ENCODE results near the gene RNF148. TPM values are rescaled to one million over a fixed set of nuclear protein-coding genes. Genes with fewer than 3 reads are reported as not detected.

The RNF148 gene
- total RNA-seq, 3 donors from 2014 or later: 1.3 to 11.8 (median 10.7) TPM

DNA sequence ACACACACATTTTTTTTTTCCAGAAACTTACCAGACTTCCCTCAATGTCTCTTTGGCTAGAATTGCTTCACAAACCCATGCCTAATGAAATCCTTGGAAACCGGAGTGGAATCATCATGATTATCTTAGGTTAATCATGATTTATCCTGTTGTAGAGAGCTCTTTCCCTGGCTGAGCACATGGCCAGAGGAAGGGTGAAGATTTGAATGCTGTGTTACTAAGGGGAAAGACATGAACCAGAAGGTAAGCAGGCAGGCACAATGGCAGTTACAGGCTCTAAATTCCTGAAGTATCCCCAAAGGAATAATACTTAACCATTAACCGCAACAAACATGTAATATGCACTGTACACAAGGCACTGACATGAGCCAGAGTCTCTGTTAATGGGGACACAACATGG lies 4.1 kb upstream of the RNF148 start:
- DNase-seq (ENCODE audit: low spot score in 2 of 2): no peak
- Histone ChIP-seq H3K27ac (no peak overlapping the region), H3K36me3 (no peaks in the 10 kb centered on the region), H3K9me3 (no peaks in the 10 kb centered on the region), H3K27me3 (no peaks in the 10 kb centered on the region), H3K4me3 (no peak overlapping the region), H3K4me1 (no peaks in the 10 kb centered on the region)
- TF ChIP-seq, protein P1, sequence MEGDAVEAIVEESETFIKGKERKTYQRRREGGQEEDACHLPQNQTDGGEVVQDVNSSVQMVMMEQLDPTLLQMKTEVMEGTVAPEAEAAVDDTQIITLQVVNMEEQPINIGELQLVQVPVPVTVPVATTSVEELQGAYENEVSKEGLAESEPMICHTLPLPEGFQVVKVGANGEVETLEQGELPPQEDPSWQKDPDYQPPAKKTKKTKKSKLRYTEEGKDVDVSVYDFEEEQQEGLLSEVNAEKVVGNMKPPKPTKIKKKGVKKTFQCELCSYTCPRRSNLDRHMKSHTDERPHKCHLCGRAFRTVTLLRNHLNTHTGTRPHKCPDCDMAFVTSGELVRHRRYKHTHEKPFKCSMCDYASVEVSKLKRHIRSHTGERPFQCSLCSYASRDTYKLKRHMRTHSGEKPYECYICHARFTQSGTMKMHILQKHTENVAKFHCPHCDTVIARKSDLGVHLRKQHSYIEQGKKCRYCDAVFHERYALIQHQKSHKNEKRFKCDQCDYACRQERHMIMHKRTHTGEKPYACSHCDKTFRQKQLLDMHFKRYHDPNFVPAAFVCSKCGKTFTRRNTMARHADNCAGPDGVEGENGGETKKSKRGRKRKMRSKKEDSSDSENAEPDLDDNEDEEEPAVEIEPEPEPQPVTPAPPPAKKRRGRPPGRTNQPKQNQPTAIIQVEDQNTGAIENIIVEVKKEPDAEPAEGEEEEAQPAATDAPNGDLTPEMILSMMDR (IDR thresholded peaks at IDR 0.05): no peak
- no peak for TF ChIP-seq POLR2A (IDR thresholded peaks at IDR 0.05)
- TF ChIP-seq POLR2AphosphoS5 (IDR thresholded peaks at IDR 0.05): no peak
- intact Hi-C loops (cut with DNase I; ENCODE audit: low total_unique reads): no loop called here

DNA sequence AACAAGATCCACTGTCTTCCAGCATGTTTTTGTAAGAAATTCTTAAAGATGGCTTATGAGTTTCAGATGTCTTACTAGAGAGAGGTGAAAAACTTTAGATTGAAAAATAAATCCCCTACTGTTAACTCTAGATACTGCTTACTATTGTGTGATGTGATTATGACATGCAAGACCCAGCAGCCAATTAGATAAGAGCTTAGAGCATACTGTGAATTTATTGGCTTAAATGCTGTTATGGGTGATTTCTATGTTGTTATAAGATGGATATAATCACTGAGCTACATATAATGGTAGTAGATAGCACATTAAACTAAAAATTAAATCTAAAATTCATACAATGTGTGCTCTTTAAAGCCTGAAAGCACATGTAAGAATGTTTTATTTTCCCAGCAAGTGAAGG lies 3.7 kb downstream of the RNF148 start, which contains the start of gene RNF133:
RNF133 (minus strand) TSS at position 101 of the 400 bp plus-strand sequence. CDS start 199 bp downstream, outside the sequence.
- Histone ChIP-seq H3K36me3 (no peaks in the 10 kb centered on the region), H3K4me3 (no peak within 1 kb of the TSS), H3K27me3 (no peaks in the 10 kb centered on the region), H3K9me3 (no peaks in the 10 kb centered on the region), H3K4me1 (no peaks in the 10 kb centered on the region), H3K27ac (no peak within 1 kb of the TSS)
- intact Hi-C loops (cut with DNase I; ENCODE audit: low total_unique reads): no loop called here
- DNase-seq (ENCODE audit: low spot score in 2 of 2): no peak
- TF ChIP-seq, protein P1 (IDR thresholded peaks at IDR 0.05): no peak
- TF ChIP-seq POLR2A (IDR thresholded peaks at IDR 0.05) (no peak), POLR2AphosphoS5 (IDR thresholded peaks at IDR 0.05) (no peak)

DNA sequence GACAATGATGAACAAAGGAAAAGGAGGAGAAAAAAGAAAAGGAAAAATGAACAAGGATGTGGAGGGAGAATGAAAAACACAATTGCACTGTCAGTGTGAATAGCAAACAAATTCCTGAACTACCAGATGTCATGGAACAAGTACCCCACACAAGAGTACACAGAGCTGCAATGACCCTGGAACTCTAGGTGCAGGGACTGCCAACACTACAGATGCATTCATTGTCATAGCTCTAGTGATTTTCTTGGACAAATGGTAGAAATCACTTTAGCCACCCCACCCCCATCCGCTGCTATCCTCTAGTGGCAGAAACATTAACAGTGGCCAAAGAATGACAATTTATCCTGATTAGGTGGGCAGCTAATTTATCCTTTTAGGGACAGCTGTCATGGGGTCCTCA lies 6.9 kb downstream of the RNF148 start:
- DNase-seq (ENCODE audit: low spot score in 2 of 2): no peak
- TF ChIP-seq POLR2AphosphoS5 (IDR thresholded peaks at IDR 0.05) (no peak), POLR2A (IDR thresholded peaks at IDR 0.05) (no peak)
- TF ChIP-seq, protein P1 (IDR thresholded peaks at IDR 0.05): no peak

DNA sequence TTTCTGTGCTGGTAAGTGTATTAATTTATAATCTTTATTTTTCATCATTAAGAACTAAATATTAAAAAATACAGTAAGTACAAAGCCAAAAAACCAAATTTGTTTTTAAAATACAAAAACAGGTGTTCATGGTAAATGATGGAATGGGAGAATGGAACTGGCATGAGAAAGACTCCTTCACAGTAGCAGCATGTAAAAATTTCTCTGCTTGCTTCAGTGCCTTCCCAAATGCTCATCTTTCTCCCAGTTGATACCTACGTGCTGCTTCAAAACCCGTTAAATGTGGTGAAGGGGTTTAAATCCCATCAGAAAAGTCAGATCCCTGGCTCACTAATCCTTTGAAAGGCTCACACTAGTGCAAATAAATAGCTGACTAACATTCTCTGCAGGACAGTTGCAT lies 8.0 kb downstream of the RNF148 start:
- no peak for TF ChIP-seq POLR2AphosphoS5 (IDR thresholded peaks at IDR 0.05)
- Histone ChIP-seq H3K36me3 (no peaks in the 10 kb centered on the region), H3K9me3 (no peaks in the 10 kb centered on the region), H3K27ac (no peak overlapping the region), H3K4me3 (no peak overlapping the region), H3K27me3 (no peaks in the 10 kb centered on the region), H3K4me1 (no peaks in the 10 kb centered on the region)
- no peak for DNase-seq (ENCODE audit: low spot score in 2 of 2)
- intact Hi-C loops (cut with DNase I; ENCODE audit: low total_unique reads): loop anchor here (5.0 kb wide), 1 partner anchor 588 kb away; no protein-coding TSS in a partner anchor

More for the DNA sequence above, 6.9 kb downstream of the RNF148 start:
- Histone ChIP-seq H3K27ac (no peak overlapping the region), H3K4me1 (no peaks in the 10 kb centered on the region), H3K36me3 (no peaks in the 10 kb centered on the region), H3K9me3 (no peaks in the 10 kb centered on the region), H3K27me3 (no peaks in the 10 kb centered on the region), H3K4me3 (no peak overlapping the region)
- intact Hi-C loops (cut with DNase I; ENCODE audit: low total_unique reads): no loop called here

DNA sequence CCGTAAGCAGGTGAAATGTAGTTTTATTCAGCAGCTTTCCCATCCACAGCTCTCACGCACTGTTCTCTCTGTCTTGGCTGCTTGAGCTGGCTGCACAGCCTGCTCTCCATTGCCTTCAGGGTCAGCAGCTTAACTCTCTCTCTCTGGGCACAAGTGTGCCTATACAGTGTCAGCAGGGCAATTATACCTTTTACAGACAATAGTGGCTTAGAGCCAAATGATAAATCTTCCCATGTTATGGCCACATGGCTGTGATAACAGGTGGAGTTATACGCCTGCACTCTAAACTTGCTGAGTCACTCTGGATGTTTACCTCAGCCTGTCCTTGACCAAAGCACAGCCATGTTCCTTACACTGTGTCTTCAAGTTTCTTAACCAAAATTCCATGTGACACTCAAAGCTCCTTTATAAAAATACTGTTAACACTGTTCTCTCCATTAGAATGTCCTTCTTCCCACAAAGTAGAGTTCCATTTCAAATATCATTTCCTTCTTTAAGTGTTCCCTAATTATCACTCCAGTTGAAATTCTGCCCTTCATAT lies 9.9 kb downstream of the RNF148 start:
- Histone ChIP-seq H3K27me3 (no peaks in the 10 kb centered on the region), H3K4me3 (no peak overlapping the region), H3K4me1 (no peaks in the 10 kb centered on the region), H3K36me3 (no peaks in the 10 kb centered on the region), H3K27ac (no peak overlapping the region), H3K9me3 (no peaks in the 10 kb centered on the region)
- TF ChIP-seq, protein P1 (IDR thresholded peaks at IDR 0.05): no peak
- TF ChIP-seq POLR2A (IDR thresholded peaks at IDR 0.05): no peak
- TF ChIP-seq POLR2AphosphoS5 (IDR thresholded peaks at IDR 0.05): no peak
- no peak for DNase-seq (ENCODE audit: low spot score in 2 of 2)
- intact Hi-C loops (cut with DNase I; ENCODE audit: low total_unique reads): loop anchor here (5.0 kb wide), 1 partner anchor 589 kb away; no protein-coding TSS in a partner anchor
